ENCODE data around the gene STK38L.

The STK38L gene

DNA sequence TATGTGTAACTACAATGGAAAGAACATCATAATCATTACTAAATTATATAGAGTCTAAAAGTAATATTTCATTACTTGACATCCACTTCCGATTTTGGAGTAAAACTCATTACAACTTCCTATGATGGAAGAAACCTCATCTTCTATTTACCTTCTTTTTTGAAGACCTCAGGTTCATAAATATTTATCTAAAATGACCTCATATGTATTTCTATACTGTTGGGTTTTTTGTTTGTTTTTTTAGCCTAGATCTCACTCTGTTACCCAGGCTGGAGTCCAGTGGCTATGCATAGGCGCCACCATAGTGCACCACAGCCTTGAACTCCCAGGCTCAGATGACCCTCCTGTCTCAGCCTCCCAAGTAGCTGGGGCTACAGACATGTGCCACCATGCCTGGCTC is 48.6 kb downstream of the STK38L start:
- Histone ChIP-seq H3K27ac (no peak overlapping the region), H4K20me1 (peaks cover 0 to 27% (median 0%) of the 10 kb centered on the region in 11 experiments; a peak in 3 of 22 replicates), H3K27me3 (no peaks in the 10 kb centered on the region), H3K4me2 (no peak overlapping the region), H3K4me3 (no peak overlapping the region), H3K9me3 (replicated peaks in 1 of 11) (no peaks in the 10 kb centered on the region), H3K9ac (no peak overlapping the region), H3K36me3 (peaks cover 0 to 37% (median 2%) of the 10 kb centered on the region in 11 experiments; a peak in 9 of 22 replicates), H3K4me1 (0 out of 20 replicates have a peak, but pooled peaks cover 0 to 4% (median 0%) of the 10 kb centered on the region in 10 experiments)
- TF ChIP-seq Cebpa-rat (IDR thresholded peaks at IDR 0.05): no peak

- Histone ChIP-seq H3K4me3 (no peak overlapping the region), H4K20me1 (peaks cover 0 to 27% (median 0%) of the 10 kb centered on the region in 11 experiments; a peak in 3 of 22 replicates), H3K4me1 (0 out of 20 replicates have a peak, but pooled peaks cover 0 to 4% (median 0%) of the 10 kb centered on the region in 10 experiments), H3K9me3 (replicated peaks in 1 of 11) (no peaks in the 10 kb centered on the region), H3K4me2 (no peak overlapping the region), H3K36me3 (peaks cover 4 to 45% (median 9%) of the 10 kb centered on the region in 11 experiments; a peak in 14 of 22 replicates), H3K27ac (no peak overlapping the region), H3K27me3 (no peaks in the 10 kb centered on the region), H3K9ac (no peak overlapping the region)
- TF ChIP-seq Cebpa-rat (IDR thresholded peaks at IDR 0.05): no peak
These were observed 49.4 kb downstream of the STK38L start for GRCh38 chr12:27293463-27293862.

DNA sequence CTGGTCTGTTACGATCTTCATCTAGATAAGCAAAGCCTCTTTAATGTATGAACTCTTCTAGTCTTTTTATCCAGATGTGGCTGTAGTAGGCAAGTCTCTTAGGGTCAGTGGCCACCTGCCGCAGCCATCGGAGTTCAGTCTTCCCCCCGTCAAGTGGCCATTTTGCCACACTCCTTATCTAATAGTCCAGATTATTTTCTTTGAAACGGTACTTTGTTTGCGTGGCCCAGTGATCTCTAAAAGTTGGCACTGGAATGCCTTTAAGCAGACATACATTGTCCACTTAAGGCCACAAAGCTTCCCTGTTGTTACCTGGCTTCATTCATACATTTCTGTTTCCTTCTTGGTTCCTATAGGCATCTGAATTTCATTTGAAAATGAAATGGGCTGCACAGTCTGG is 52.6 kb downstream of the STK38L start:
- no peak overlapping the region for H3K4me2 ChIP-seq
- no peak for TF ChIP-seq Cebpa-rat (IDR thresholded peaks at IDR 0.05)

GRCh38 chr12:27297566-27297965 is 53.5 kb downstream of the STK38L start:
- no peak for TF ChIP-seq Cebpa-rat (IDR thresholded peaks at IDR 0.05)
- Histone ChIP-seq H3K4me3 (no peak overlapping the region), H3K9me3 (replicated peaks in 1 of 11) (no peaks in the 10 kb centered on the region), H3K36me3 (peaks cover 11 to 74% (median 22%) of the 10 kb centered on the region in 11 experiments; a peak in 17 of 22 replicates), H3K27me3 (no peaks in the 10 kb centered on the region), H3K4me1 (0 out of 20 replicates have a peak, but pooled peaks cover 0 to 4% (median 0%) of the 10 kb centered on the region in 10 experiments), H3K4me2 (no peak overlapping the region), H4K20me1 (peaks cover 0 to 17% (median 0%) of the 10 kb centered on the region in 11 experiments; a peak in 3 of 22 replicates), H3K27ac (no peak overlapping the region), H3K9ac (no peak overlapping the region)

More for the DNA sequence above, 52.6 kb downstream of the STK38L start:
- Histone ChIP-seq H3K9me3 (replicated peaks in 1 of 11) (no peaks in the 10 kb centered on the region), H3K4me1 (0 out of 20 replicates have a peak, but pooled peaks cover 0 to 4% (median 0%) of the 10 kb centered on the region in 10 experiments), H3K36me3 (peaks cover 11 to 66% (median 22%) of the 10 kb centered on the region in 11 experiments; a peak in 17 of 22 replicates), H3K27ac (no peak overlapping the region), H3K9ac (no peak overlapping the region), H3K4me3 (no peak overlapping the region), H3K27me3 (no peaks in the 10 kb centered on the region), H4K20me1 (peaks cover 0 to 21% (median 0%) of the 10 kb centered on the region in 11 experiments; a peak in 3 of 22 replicates)

DNA sequence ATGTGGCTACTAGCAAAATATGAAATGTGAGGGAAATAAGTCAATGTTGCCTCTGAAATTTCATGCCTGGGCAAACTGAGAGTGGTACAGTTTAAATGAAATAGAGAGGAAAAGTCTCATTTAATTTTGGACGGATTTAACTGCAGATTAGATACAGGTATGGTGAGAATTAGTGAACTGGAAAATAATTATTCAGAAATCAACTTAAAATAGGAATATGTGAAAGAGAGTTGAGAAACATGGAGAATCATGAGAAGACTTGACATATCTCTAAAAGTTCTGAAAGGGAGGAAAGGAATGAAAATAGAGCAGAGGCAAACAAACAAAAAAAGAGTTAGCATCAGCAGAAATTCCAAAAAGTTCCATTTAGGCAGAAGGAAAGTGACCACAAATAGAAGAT is 55.0 kb downstream of the STK38L start:
- H3K27ac ChIP-seq: no peak overlapping the region
- H3K4me1 ChIP-seq: 0 out of 20 replicates have a peak, but pooled peaks cover 0 to 4% (median 0%) of the 10 kb centered on the region in 10 experiments
- no peaks in the 10 kb centered on the region for H3K9me3 ChIP-seq (replicated peaks in 1 of 11)
- H3K9ac ChIP-seq: no peak overlapping the region
- no peaks in the 10 kb centered on the region for H3K27me3 ChIP-seq
- H4K20me1 ChIP-seq: peaks cover 0 to 9% (median 0%) of the 10 kb centered on the region in 11 experiments; a peak in 2 of 22 replicates
- peaks cover 15 to 80% (median 26%) of the 10 kb centered on the region in 11 experiments; a peak in 20 of 22 replicates for H3K36me3 ChIP-seq
- no peak for TF ChIP-seq Cebpa-rat (IDR thresholded peaks at IDR 0.05)
- no peak overlapping the region for H3K4me2 ChIP-seq
- H3K4me3 ChIP-seq: no peak overlapping the region

GRCh38 chr12:27300226-27300625 is 56.1 kb downstream of the STK38L start:
- no peak overlapping the region for H3K4me2 ChIP-seq
- peaks cover 0 to 9% (median 0%) of the 10 kb centered on the region in 11 experiments; a peak in 3 of 22 replicates for H4K20me1 ChIP-seq
- H3K4me1 ChIP-seq: 0 out of 20 replicates have a peak, but pooled peaks cover 0 to 4% (median 0%) of the 10 kb centered on the region in 10 experiments
- no peak for TF ChIP-seq Cebpa-rat (IDR thresholded peaks at IDR 0.05)
- no peak overlapping the region for H3K27ac ChIP-seq
- H3K9ac ChIP-seq: no peak overlapping the region
- H3K4me3 ChIP-seq: no peak overlapping the region
- peaks cover 15 to 79% (median 26%) of the 10 kb centered on the region in 11 experiments; a peak in 20 of 22 replicates for H3K36me3 ChIP-seq
- H3K27me3 ChIP-seq: no peaks in the 10 kb centered on the region
- H3K9me3 ChIP-seq (replicated peaks in 1 of 11): no peaks in the 10 kb centered on the region

DNA sequence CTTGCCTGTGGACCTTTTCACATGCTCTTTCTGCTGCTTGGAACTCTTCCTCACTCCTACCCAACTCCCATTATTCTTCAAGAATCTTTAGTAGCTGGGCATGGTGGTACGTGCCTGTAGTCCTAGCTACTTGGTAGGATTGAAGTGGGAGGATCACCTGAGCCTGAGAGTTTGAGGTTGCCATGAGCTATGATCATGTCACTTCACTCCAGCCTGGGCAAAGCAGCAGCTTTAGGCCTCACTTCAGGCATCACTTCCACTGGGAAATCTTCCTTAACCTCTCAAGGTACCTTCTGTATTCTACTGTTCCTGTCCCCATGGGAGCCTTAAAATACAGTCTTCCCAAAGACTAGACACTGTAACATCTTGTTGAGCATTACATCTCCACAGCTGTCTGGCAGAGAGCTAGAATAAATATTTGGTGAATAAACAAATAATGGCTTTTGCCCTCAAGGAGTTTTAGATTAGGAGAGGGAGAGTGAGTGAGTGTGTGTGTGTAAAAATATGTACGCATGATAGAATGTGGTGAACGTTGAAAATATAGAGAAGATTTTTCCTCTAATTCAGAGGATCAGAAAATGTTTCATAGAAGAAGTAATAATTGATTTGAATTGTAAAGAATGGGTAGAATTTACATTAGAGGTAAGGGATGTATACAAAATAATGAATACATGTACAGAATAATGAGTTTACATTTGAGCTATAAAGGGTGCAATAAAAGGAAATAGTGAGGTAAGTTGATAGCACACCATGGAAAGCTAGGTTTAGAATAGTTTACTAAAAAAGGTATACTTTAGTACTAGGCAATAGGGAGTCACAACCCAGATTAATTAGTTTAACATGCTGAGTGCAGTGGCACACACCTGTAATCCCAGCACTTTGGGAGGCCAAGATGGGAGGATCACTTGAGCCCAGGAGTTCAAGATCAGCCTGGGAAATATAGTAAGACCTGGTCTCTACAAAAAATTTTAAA is 59.3 kb downstream of the STK38L start:
- H3K4me3 ChIP-seq: no peak overlapping the region
- peaks cover 0 to 3% (median 0%) of the 10 kb centered on the region in 11 experiments; a peak in 1 of 22 replicates for H4K20me1 ChIP-seq
- TF ChIP-seq Cebpa-rat (IDR thresholded peaks at IDR 0.05): no peak
- H3K9me3 ChIP-seq (replicated peaks in 1 of 11): no peaks in the 10 kb centered on the region
- no peaks in the 10 kb centered on the region for H3K4me1 ChIP-seq
- no peak overlapping the region for H3K9ac ChIP-seq
- peaks cover 7 to 63% (median 19%) of the 10 kb centered on the region in 11 experiments; a peak in 20 of 22 replicates for H3K36me3 ChIP-seq
- H3K27me3 ChIP-seq: no peaks in the 10 kb centered on the region
- no peak overlapping the region for H3K4me2 ChIP-seq
- H3K27ac ChIP-seq: no peak overlapping the region

DNA sequence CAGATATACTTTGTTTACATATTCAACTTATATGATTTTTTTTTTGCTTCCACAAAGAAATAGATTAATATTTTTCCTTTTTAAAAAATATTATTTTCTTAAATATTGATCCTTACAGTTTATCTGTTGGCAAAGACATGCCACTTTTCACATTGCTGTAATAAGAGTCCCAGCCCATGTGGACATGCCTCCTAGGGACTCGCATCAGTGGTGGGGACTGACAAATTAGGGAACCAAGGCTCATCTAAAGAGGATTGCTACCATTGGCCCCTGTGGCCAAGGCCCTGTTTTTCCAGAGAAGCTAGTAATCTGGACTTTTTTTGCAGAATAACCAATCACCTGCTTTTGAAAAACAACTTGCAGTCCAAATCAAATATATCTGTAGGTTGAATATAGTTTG is 60.8 kb downstream of the STK38L start:
- no peak overlapping the region for H3K4me2 ChIP-seq
- peaks cover 0 to 3% (median 0%) of the 10 kb centered on the region in 11 experiments; a peak in 1 of 22 replicates for H4K20me1 ChIP-seq
- no peaks in the 10 kb centered on the region for H3K27me3 ChIP-seq
- no peaks in the 10 kb centered on the region for H3K4me1 ChIP-seq
- no peak for TF ChIP-seq Cebpa-rat (IDR thresholded peaks at IDR 0.05)
- peaks cover 9 to 64% (median 24%) of the 10 kb centered on the region in 11 experiments for H3K36me3 ChIP-seq
- no peak overlapping the region for H3K4me3 ChIP-seq
- peak overlapping the region in 1 of 11 experiments; percentile 42; a peak in 1 of 22 replicates for H3K9ac ChIP-seq
- no peak overlapping the region for H3K27ac ChIP-seq
- no peaks in the 10 kb centered on the region for H3K9me3 ChIP-seq (replicated peaks in 1 of 11)

Measured in BLaER1 treated with 17β-estradiol and CSF1 and Interleukin-3, amounts not matched to agents 10 nM and 100 nM (cell line).